ENCODE data around the gene REELD1. TPM values are rescaled to one million over a fixed set of nuclear protein-coding genes. Genes with fewer than 3 reads are reported as not detected.

REELD1 gene
- total RNA-seq, 1 experiment from 2014 or later, result not detected

DNA sequence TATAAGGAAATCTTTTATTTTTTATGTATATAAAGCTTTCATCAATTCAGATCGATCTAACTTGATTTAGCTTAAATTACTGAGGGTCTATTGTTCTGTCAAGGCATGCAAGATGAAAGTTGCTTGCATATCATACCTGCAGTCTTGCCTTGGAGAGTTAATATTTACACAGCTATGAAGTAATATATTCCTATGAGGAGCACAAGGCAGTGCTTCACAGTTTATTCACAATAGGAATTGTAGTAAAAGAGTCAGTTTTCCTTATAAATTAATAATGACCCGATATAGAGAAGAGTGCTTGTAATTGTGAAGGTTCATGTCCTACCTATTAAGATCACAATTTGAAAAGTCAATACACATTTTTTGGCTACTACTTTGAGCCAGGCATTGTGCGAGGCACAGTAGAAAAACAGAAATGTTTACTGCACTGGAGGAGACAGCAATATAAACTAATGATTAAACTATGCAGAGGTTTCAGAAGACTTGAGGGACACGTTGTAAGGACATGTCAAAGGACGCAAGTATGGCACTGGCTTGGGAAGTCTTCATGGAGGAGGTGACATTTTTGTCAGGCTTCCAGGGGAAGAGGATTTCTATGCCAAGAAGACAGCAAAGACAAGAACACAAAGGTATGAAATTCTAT lies 38.8 kb downstream of the REELD1 start:
- no peaks in the 10 kb centered on the region for H3K4me1 ChIP-seq (ENCODE audit: insufficient read depth, low read length)
- no peak overlapping the region for H3K27ac ChIP-seq (ENCODE audit: insufficient read length, low read depth, low read length)
- no peaks in the 10 kb centered on the region for H3K23me2 ChIP-seq (ENCODE audit: insufficient read length, low read depth, low read length, poor library complexity, severe bottlenecking)
- H3T11ph ChIP-seq (ENCODE audit: low read length), result no peak overlapping the region
- H4K8ac ChIP-seq (replicated peaks; ENCODE audit: insufficient read length, low read depth, low read length), result no peak overlapping the region
- H3K9ac ChIP-seq (ENCODE audit: extremely low read depth, insufficient read length, low read length), result no peak overlapping the region
- no peak overlapping the region for H4K5ac ChIP-seq (ENCODE audit: insufficient read length, low read depth, low read length)
- TF ChIP-seq CTCF (conservative IDR thresholded peaks at IDR 0.05), result no peak
- H4K91ac ChIP-seq (ENCODE audit: insufficient read length, low read depth, low read length), result no peak overlapping the region
- no peak overlapping the region for H2BK120ac ChIP-seq (ENCODE audit: low read depth, low read length, poor library complexity, severe bottlenecking)
- no peaks in the 10 kb centered on the region for H3K9me3 ChIP-seq (ENCODE audit: control insufficient read depth, low read depth, low read length)
- no peak overlapping the region for H2BK12ac ChIP-seq (ENCODE audit: insufficient read length, low read depth, low read length)
- no peaks in the 10 kb centered on the region for H3K9me3 Mint-ChIP-seq
- H3K18ac ChIP-seq (ENCODE audit: insufficient read length, low read depth, low read length), result no peak overlapping the region
- H3K4me1 Mint-ChIP-seq, result no peaks in the 10 kb centered on the region
- H2BK15ac ChIP-seq (ENCODE audit: low read depth, low read length), result no peak overlapping the region
- no peaks in the 10 kb centered on the region for H3K27me3 ChIP-seq (ENCODE audit: insufficient read depth, low read length)
- no peak overlapping the region for H3K23ac ChIP-seq (ENCODE audit: insufficient read length, low read depth, low read length)
- no peak overlapping the region for H2AFZ ChIP-seq (ENCODE audit: low read length)
- no peaks in the 10 kb centered on the region for H3K27me3 Mint-ChIP-seq (ENCODE audit: low read depth)
- H2BK20ac ChIP-seq (ENCODE audit: low read depth, low read length, poor library complexity, severe bottlenecking), result no peak overlapping the region
- no peak overlapping the region for H3K4me3 Mint-ChIP-seq
- H3K27ac Mint-ChIP-seq, result no peak overlapping the region
- H2BK5ac ChIP-seq (ENCODE audit: insufficient read length, low read length), result no peak overlapping the region
- no peak overlapping the region for H3K56ac ChIP-seq (ENCODE audit: insufficient read length, low read depth, low read length)
- WGBS (ENCODE audit: extremely low coverage, insufficient read length, low lambda C conversion rate), result no CpG with 5 or more reads among the region's 5 CpGs
- no peaks in the 10 kb centered on the region for H4K20me1 ChIP-seq (ENCODE audit: control insufficient read depth, insufficient read depth, insufficient read length)
- H3K4ac ChIP-seq (ENCODE audit: low read depth, low read length), result no peak overlapping the region
- no peak overlapping the region for H3K14ac ChIP-seq (ENCODE audit: insufficient read depth, low read length)
- DNase-seq, result no peak
- no peak overlapping the region for H3K4me2 ChIP-seq (ENCODE audit: insufficient read depth, insufficient read length, low read length)
- H3K79me2 ChIP-seq (ENCODE audit: insufficient read depth, low read length), result no peaks in the 10 kb centered on the region
- H2AK5ac ChIP-seq (ENCODE audit: insufficient read length, low read length), result no peak overlapping the region
- H3K36me3 Mint-ChIP-seq (ENCODE audit: insufficient read depth in 1 of 3, low read depth in 3 of 3), result no peaks in the 10 kb centered on the region
- H3K79me1 ChIP-seq (ENCODE audit: insufficient read depth, low read depth, low read length, poor library complexity, severe bottlenecking), result no peaks in the 10 kb centered on the region

Data from H9 (cell line).